Midbrain (tissue), 1 donor: ENCODE measurements around the gene KIF17.

Experiments
- DNase-seq: peaks from one replicate; lab custom pipeline; 2025; lab: John Stamatoyannopoulos, UW

Gene KIF17

DNA sequence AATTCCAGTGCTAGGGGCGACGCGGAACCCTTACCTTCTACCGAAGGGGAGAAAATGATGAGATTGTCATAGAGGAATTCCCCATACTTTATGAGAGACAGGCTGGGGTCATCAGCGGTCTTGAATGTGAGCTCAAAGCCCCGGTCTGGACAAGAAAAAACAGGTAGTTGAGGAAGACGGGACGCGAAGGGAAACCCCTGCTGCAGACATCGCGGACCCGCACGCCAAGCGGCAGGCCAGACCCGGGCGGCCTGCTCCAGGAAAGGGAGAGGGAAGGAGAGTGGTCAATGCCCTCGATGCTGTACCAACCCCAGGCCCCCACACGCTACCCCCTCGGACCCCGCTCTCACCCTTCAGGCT is 57.0 kb downstream of the KIF17 start:
- no peak for DNase-seq

DNA sequence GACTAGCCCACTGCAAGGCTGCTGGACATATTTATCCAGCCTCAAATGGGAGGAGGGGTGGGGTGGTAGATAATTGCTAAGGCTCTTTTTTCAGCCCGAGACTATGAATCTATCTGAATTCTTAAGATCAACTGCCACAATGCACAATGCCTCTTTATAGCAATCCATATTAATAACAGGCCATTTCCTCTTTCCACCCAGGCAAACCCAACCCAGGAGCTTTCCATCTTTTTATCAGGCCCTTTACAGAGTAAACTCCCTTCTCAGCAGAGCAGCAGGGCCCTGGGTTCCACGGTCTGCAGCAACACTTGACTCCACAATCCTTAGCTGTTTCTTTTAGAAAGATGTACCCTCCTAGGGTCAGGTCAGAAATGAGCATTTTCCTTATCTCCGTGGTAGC is 57.4 kb downstream of the KIF17 start:
- no peak for DNase-seq

DNA sequence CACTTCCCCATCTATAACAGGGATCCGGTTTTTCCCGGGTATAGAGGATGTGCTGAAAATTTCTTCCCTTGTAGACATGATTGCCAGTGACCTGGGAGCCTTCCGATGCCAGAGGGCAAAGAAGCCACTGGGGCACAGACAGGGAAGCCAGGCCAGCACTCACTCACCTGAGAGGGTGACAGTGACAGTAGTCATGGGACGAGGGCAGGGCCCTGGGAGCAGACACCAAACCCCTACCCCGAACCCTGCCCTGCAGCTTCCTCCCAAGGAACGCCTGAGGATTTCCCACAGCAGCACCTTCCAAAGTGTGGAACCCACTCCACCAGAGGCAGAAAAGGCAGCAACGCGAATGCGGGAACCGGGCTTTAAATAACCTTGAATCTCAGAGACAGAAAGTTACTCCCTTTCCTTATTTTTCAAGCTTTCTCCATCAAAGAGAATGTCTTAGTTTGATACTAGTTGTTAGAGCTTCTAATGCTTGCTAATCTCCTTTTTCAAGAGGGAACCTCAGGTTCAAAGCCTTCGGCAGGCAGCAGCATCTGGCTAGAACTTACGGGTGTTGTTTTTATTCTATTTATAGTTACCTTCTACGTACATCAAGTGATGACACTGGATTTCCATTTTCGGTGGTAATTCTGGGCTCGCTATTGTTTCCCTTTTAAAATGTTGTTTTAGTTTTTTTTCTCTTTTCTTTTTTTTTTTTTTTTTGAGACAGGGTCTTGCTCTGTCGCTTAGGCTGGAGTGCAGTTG is 59.5 kb downstream of the KIF17 start:
- no peak for DNase-seq

DNA sequence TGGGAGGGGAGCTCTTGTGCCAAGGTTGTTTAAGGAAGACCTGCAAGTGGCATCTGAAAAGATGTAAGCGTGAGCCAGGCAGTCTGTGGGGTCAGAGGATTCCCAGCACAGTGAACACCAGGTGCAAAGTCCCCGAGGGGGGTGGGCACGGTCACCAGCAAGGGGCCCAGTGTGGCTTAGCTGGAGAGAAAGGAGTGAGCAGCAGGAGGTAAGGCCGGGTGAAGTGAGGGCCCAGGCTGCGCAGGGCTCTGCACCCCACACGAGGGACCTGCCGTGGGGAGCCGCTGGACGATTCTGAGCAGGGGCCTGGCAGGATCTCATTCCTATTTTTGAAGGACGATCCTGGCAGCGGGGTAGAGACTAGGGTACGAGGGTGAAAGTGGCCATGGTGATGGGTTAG is 60.8 kb downstream of the KIF17 start:
- no peak for DNase-seq

DNA sequence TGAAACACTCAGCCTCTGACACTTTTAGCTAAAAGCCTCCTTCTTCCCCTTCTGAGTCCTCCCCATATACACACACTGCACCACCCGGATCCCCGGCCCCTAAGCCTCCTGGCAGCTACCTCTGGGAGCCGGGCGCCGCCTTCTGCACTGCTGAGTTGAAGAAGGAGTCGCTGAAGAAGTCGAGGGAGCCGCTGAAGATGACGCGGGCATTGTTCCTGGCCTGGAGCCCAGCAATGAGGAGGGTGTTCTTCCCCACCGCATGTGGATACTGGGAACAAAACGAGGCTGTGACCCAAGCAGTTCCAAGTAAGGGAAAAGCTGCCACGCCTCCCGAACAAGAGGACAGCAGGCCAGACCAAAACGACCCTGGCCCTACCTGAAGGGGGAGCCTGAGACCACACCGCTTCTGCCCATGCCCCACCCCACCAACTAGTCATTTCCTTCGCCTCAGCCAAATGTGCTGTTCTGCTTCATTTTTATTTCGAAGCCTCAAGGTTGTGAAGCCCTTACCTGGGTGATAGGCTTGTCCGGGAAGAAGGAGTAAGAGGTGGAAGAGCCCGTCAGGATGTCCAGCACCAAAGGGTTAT is 63.6 kb downstream of the KIF17 start:
- DNase-seq = peak; percentile 45

DNA sequence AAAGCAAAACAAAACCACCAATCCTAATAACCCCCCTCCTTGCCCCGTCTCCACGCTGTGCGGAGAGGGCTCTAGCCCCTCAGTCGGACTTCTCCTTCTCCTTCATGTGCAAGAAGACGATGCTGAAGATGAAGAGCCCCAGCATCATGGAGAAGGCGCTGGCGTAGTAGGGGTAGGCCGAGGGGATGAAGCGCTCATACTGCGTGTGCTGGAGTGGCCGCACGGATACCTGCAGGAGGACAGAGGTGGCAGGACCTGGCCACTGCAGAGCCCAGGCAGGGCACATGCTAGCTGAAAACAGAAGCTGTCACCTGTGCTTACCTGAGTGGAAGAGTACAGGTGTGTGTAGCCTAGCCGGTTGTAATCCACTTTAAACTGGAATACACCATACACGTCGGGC is 65.5 kb downstream of the KIF17 start:
- DNase-seq = no peak

DNA sequence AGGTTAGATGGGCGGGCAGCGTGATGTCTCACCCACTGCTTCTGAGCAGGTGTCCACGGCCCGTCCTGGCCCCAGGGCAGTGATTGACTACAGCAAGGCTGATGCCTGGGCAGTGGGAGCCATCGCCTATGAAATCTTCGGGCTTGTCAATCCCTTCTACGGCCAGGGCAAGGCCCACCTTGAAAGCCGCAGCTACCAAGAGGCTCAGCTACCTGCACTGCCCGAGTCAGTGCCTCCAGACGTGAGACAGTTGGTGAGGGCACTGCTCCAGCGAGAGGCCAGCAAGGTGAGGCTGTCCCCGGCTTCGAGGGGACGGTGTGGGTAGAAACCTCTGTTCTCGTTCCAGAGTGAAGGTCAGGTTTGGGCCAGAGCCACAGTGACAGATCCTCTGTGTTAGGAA is 68.9 kb downstream of the KIF17 start:
- no peak for DNase-seq

DNA sequence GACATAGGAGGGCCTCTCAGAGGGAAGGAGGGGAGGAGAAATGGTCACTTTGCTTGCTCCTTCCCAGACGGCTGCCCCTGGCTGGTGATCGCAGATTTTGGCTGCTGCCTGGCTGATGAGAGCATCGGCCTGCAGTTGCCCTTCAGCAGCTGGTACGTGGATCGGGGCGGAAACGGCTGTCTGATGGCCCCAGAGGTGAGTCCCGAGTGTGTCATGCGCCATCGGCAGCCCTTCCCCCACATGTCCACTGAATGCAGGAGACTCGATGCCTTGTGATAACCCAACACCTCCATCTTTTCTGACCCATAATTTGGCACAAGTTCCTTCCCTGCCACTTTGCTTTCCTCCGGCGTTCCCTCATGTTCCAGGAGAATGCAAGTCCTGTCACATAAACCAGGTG is 69.4 kb downstream of the KIF17 start:
- DNase-seq = no peak

DNA sequence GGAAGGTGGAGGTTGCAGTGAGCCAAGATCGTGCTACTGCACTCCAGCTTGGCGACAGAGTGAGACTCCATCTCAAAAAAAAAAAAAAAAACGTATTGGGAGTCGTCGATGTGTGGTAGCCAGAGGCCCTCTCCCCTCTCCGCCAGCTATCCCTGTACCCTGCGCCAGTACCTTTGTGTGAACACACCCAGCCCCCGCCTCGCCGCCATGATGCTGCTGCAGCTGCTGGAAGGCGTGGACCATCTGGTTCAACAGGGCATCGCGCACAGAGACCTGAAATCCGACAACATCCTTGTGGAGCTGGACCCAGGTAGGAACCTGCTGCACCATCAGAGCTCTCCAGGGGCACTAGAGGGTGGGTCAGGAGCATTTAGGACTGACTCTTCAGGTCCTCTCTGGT is 72.4 kb downstream of the KIF17 start:
- DNase-seq = no peak

DNA sequence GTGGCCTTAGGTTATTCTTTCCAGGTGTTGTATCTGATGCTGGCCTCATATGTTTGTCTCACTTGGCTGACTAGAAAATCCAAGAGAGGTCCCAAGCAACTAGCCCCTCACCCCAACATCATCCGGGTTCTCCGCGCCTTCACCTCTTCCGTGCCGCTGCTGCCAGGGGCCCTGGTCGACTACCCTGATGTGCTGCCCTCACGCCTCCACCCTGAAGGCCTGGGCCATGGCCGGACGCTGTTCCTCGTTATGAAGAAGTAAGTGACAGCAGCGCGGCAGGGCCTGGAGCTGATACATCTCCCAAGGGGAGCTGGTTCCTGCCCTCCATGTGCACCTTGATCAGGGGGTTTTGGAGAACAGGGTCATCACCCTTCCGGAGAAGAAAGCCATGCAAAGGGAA is 73.4 kb downstream of the KIF17 start:
- DNase-seq = no peak

DNA sequence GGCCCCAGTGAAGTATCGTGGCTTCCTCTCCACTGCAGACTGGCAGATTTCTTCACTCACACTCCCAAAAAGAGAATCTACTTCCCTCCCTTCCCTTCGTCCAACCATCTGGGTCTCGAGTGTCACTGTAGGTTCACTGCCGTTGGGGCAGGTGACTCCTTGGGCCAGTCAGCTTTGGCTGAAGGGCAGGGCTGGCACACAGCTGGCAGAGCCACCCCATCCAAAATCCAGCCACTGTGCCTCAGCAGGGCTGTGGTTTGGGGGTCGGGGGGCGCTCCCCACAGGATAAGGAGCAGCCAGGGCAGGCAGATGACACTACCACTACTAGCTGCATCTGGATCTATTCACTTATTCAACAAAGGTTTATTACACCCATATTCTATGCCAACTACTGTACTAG is 74.7 kb downstream of the KIF17 start:
- no peak for DNase-seq

DNA sequence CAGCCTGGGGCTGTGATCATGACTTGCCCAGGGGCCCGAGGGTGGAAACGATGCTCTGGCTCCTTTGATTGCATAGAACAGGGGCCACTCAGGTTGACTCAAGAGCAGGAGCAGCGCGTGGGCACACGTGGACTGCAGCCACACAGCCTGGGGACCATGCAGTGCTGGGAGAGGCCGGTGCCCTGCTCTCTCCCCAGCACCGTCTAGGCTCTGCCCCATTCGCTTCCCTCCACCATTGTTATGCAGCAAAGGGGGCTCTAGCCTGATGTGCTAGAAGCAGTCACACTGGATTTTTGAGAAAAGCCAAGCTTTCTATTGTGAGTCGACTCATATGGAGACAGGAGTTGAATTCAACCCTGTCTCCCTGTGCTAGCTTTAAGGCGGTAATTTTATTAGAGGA is 75.8 kb downstream of the KIF17 start:
- DNase-seq = no peak

DNA sequence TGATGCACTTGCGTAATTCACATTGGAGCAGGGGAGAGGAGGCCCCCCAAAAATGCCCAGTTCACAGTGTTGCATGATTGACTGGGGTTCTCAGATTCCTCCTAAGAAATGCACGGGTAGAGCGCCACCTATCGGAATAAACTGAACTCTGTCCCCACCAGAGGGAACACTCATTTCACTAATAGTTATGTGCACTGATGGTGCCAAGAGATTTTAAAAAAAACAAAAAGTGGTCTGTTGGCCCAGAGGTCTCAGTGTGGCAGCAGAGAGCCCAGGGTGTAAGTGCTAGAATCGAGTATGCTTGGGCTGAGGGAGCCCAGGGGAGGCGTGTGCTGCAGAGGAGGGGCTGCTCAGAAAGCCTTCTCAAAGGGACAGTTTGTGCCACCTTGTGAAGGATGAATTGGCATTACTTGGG is 77.6 kb downstream of the KIF17 start:
- peak; percentile 56 for DNase-seq

DNA sequence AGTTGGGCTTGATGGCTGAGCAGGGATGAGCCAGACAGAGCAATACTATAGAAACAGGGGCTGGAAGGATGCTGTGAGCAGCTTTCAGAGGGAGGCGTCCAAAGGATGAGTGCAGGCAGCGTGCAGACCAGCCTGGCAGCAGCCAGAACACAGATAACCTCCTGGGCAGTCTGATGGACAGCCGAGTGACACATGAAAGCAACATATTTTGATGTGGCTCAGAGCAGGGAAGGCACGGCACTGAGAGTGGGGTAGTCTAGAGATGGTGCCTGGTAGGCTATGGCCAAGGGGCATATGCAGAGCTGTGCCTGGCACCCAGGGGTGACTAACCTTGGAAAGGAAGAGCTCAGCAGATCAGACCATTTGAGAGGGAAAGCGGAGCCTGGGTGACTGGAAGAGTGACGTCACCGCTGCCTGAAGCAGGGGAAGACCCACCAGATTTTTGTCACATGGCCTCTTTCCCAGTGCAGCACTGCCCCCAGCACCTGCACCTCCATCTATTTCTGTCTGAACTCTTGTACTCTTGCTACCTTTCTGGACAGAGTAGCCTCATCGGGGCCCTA is 80.9 kb downstream of the KIF17 start:
- no peak for DNase-seq

DNA sequence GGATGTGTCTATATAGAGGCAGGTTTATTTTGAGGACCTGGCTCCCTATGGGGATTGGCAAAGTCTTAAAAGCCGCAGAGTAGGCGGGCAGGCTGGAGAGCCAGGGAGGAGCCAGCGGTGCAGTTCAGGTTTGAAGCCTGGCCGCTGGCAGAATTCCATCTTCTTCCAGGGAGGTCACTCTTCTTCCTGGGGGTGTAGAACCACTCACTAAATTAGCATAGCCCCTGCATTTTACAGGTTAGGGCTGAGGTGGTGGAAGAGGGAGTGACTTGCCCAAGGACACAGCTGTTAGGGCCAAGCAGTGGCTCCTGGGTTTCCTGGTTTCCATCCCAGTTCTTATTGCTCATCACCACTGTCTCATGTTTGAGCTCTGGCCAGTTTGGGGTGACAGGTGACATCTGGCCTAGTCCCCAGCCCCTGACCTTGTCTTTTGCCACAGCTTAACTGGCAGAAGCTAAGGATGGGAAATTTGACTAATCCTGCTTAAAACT is 83.2 kb downstream of the KIF17 start:
- DNase-seq = no peak

DNA sequence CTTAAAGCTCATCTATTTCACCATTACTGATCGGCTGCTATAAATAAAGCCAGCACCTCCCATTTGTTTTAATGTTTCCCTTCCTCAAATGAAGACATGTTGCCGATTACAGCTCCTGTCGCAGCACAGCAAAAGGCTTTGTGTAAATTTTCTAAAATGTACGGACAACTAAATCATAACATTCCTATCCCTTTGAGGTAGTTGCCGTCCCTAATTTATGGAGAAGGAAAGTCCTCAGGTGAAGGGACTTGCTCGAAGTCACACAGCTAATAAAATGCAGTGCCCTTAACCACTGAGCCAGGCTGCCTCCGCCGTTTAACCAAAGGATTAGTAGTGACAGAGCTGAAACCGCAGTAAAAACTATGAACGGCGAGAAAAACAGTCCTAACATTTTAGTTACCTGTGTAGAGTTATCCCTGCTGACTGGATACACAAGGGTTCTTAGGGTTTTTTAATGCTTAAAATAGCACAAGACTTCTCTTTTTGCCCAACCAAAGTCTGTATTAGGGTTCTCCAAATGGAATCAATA is 83.7 kb downstream of the KIF17 start:
- DNase-seq = no peak

DNA sequence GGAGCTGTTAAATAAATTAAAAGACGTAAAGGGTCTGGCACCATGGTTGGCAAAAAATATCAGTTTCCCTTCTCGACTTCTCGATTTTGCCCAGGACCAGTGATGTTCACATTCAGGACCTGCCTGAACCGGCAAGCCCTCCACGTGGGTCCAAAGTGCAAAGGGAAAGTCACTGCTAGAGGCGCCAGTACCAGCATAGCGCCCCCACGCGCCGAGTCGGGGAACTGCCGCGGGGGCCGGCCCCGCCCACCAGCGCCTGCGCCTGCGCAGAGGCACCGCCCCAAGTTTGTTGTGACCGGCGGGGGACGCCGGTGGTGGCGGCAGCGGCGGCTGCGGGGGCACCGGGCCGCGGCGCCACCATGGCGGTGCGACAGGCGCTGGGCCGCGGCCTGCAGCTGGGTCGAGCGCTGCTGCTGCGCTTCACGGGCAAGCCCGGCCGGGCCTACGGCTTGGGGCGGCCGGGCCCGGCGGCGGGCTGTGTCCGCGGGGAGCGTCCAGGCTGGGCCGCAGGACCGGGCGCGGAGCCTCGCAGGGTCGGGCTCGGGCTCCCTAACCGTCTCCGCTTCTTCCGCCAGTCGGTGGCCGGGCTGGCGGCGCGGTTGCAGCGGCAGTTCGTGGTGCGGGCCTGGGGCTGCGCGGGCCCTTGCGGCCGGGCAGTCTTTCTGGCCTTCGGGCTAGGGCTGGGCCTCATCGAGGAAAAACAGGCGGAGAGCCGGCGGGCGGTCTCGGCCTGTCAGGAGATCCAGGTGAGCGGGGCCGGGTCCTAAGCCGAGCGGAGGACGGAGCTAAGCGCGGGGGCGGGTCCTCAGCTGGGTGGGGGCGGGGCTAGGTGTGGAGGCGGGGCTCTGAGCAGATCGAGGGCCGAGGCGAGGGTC is 84.4 kb downstream of the KIF17 start, which contains the start of gene PINK1:
PINK1 (plus strand) TSS at position 269 of the 875 bp plus-strand sequence; CDS start at position 360, 91 bp downstream.
- peak; percentile 65 for DNase-seq

DNA sequence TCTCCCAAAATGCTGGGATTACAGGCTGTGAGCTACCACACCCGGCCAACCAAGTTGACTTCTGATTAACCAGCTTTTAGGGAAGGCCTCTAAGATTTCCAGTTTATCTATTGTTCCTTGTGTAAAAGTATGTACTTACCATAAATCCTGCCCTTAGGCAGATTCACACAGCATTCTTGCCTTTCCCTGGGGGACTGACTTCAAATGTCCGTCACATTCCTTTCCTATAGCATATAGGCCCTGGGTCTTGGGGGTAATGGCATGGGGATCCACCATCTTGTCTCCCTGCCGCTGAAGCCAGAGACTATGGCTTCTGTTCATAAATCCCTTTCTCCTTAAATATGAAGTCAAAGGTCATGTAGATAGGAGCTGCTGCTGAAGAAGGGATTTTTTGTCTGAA is 85.4 kb downstream of the KIF17 start:
- no peak for DNase-seq

DNA sequence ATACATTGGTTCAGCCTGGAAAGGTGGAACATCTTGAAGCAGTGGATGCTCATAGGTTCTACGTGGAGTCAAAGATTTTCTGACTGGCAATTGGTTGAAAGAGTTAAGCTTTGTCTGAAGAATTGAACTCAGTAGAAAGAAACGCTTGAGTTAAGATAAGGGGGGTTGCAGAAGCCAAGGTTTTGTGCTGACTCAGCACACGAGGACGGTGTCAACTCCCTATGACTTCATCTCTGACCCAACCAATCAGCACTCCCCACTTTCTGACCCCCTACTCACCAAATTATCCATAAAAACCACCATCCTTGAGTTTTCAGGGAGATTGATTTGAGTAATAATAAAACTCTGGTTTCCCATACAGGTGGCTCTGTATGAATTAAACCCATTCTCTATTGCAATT is 87.1 kb downstream of the KIF17 start:
- no peak for DNase-seq

DNA sequence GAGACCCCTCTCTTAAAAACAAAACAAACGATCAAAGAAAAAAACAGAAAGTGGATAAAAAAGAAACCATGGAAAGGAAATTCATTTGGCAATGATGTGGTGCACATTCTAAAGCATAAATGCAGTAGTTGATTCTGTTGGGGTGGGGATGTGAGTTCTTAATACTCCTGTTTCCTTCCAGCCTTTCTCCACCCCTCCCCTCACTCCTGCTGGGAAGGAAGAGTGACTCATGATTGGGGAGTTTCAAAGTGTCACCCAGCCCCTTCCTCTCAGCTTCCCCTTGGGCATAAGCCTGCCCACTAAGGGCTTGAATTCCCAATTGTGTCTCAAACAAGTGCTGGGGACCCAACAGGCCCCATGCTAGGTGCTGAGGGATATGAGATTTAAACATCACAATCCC is 91.3 kb downstream of the KIF17 start:
- no peak for DNase-seq

DNA sequence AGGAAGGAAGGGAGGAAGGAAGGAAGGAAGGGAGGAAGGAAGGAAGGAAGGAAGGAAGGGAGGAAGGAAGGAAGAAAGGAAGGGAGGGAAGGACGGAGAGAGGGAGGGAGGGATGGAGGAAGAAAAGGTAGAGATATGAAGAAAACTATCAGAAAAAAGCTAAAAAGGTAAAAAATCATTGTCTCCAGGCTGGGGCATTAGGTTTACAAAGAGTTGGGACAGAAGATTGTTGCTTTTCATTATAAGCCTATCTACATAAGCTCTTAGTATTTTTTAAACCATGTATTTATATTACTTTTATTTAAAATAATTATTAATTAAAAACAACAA is 91.7 kb downstream of the KIF17 start:
- no peak for DNase-seq
